SKM-1 treated with dmso at 0.1 percent for 144 hours (cell line): ENCODE data around the gene GRPR.
"Not testable (repeated sequence)": the region's sequence is repeated elsewhere in the genome, so short reads cannot be mapped to it uniquely, and the experiment has no call there.

Source experiments
- DNase-seq: peaks from one replicate; lab custom pipeline; 2025; ENCODE audit not compliant: unreplicated experiment; lab: John Stamatoyannopoulos, UW

GRPR gene

GRCh38 chrX:16175329-16176061, 52.1 kb downstream of the GRPR start:
- DNase-seq: no peak

- DNase-seq: no peak
Measured at GRCh38 chrX:16177260-16177659, 53.9 kb downstream of the GRPR start.

- not testable (repeated sequence) for DNase-seq
Measured at GRCh38 chrX:16183843-16184242, 60.5 kb downstream of the GRPR start.

GRCh38 chrX:16185725-16186136, 62.4 kb downstream of the GRPR start:
- peak; percentile 21 for DNase-seq

- no peak for DNase-seq
Measured at GRCh38 chrX:16186380-16187007, 63.1 kb downstream of the GRPR start.

- no peak for DNase-seq
Measured at GRCh38 chrX:16187024-16187760, 63.8 kb downstream of the GRPR start.

- no peak for DNase-seq
Measured at GRCh38 chrX:16188687-16189086, 65.3 kb downstream of the GRPR start.

GRCh38 chrX:16191605-16192004, 68.2 kb downstream of the GRPR start:
- no peak for DNase-seq

- no peak for DNase-seq
Measured at GRCh38 chrX:16196829-16197228, 73.5 kb downstream of the GRPR start.

GRCh38 chrX:16199343-16199742, 76.0 kb downstream of the GRPR start:
- DNase-seq: no peak

GRCh38 chrX:16202943-16203342, 79.6 kb downstream of the GRPR start:
- DNase-seq: no peak
